H1 (cell line): ENCODE measurements around the gene MRPS15. TPM values are rescaled to one million over a fixed set of nuclear protein-coding genes. Genes with fewer than 3 reads are reported as not detected.

Experiments
- CTCF ChIA-PET: fragments of 300-600 bp; sonication (Branson Sonifier 250); formaldehyde crosslinking; loops from one replicate; lab custom pipeline; 2021; ENCODE audit not compliant: partially characterized antibody; lab: Charles Lee
- POLR2A ChIA-PET: fragments of 300-600 bp; sonication (Branson Sonifier 250); formaldehyde crosslinking; loops from one replicate; lab custom pipeline; 2021; ENCODE audit warnings: inconsistent platforms; ENCODE audit not compliant: partially characterized antibody; lab: Charles Lee
- DNase-seq, 2 experiments: peaks; one replicate each; pipeline versions ENCODE4 v3.0.0 to v3.0.0-alpha.2; 2010 to 2022; ENCODE audit warnings: low spot score in 2 of 2, low read depth in 1 of 2, mixed read lengths in 1 of 2
- FAIRE-seq: peaks from 2 replicates; lab custom pipeline; 2011; peaks lifted over from hg19 to GRCh38; lab: Jason Lieb, UNC
- H2AFZ ChIP-seq: 2 replicates; pipeline ENCODE4 v1.8.1; 2012; ENCODE audit warnings: low read length, inconsistent platforms
- H2AK5ac ChIP-seq: 2 replicates; pipeline ENCODE4 v1.6.1; 2013; ENCODE audit warnings: low read depth, low read length
- H2BK120ac ChIP-seq: replicated peaks from 2 replicates; pipeline ENCODE3; 2013; ENCODE audit warnings: low read depth, low read length, inconsistent platforms
- H2BK12ac ChIP-seq: 2 replicates; pipeline ENCODE4 v1.6.1; 2013; ENCODE audit warnings: low read depth, low read length
- H2BK15ac ChIP-seq: 2 replicates; pipeline ENCODE4 v1.6.1; 2013; ENCODE audit warnings: low read length
- H2BK20ac ChIP-seq: 2 replicates; pipeline ENCODE4 v1.6.1; 2013; ENCODE audit warnings: low read length
- H2BK5ac ChIP-seq: 2 replicates; pipeline ENCODE4 v1.6.1; 2013; ENCODE audit warnings: low read depth, low read length
- H3K14ac ChIP-seq: 2 replicates; pipeline ENCODE4 v1.6.1; 2013; ENCODE audit warnings: inconsistent platforms; ENCODE audit not compliant: insufficient read length
- H3K18ac ChIP-seq: 2 replicates; pipeline ENCODE4 v1.6.1; 2013; ENCODE audit warnings: low read length; ENCODE audit errors: extremely low read depth
- H3K23ac ChIP-seq: 2 replicates; pipeline ENCODE4 v1.6.1; 2013; ENCODE audit warnings: inconsistent platforms; ENCODE audit not compliant: insufficient read length
- H3K23me2 ChIP-seq: 2 replicates; pipeline ENCODE4 v1.6.1; 2013; ENCODE audit warnings: low read depth, low read length
- H3K27ac ChIP-seq: 2 replicates; pipeline ENCODE4 v1.6.1; 2011; ENCODE audit warnings: low read depth, low read length, inconsistent platforms
- H3K27me3 ChIP-seq, 4 experiments: replicated peaks in 1 of 4; 1 replicate in 1 of 4; 2 replicates in 3 of 4; pipeline versions ENCODE4 v1.6.1 to v1.8.1; 2011 to 2013; ENCODE audit warnings: low read length in 3 of 4, mild to moderate bottlenecking in 3 of 4, inconsistent platforms in 2 of 4, mixed read lengths in 2 of 4, moderate library complexity in 1 of 4; ENCODE audit not compliant: control insufficient read depth in 3 of 4, insufficient read depth in 3 of 4; ENCODE audit errors: extremely low read depth in 1 of 4
- H3K36me3 ChIP-seq, 4 experiments: 2 replicates each; pipeline versions ENCODE4 v1.6.1 to v1.8.1; 2011 to 2013; ENCODE audit warnings: mild to moderate bottlenecking in 4 of 4, low read length in 3 of 4, moderate library complexity in 2 of 4, control low read depth in 1 of 4, inconsistent platforms in 1 of 4; ENCODE audit not compliant: insufficient read depth in 4 of 4, control insufficient read depth in 2 of 4
- H3K4ac ChIP-seq: replicated peaks from 2 replicates; pipeline ENCODE3; 2013; ENCODE audit warnings: low read length, low read depth, mixed read lengths, inconsistent platforms; ENCODE audit not compliant: insufficient read length
- H3K4me1 ChIP-seq, 4 experiments: replicated peaks in 1 of 4; 1 replicate in 1 of 4; 2 replicates in 3 of 4; pipeline versions ENCODE4 v1.6.1 to v1.8.1; 2011 to 2013; ENCODE audit warnings: low read length in 3 of 4, inconsistent platforms in 2 of 4, mixed read lengths in 1 of 4; ENCODE audit not compliant: insufficient read depth in 4 of 4, control insufficient read depth in 3 of 4
- H3K4me2 ChIP-seq, 2 experiments: 2 replicates each; pipeline versions ENCODE4 v1.6.1 to v1.8.1; 2011 to 2013; ENCODE audit warnings: low read depth in 2 of 2, low read length in 2 of 2, control low read depth in 1 of 2, inconsistent platforms in 1 of 2, mild to moderate bottlenecking in 1 of 2; ENCODE audit not compliant: insufficient read depth in 1 of 2
- H3K4me3 ChIP-seq, 4 experiments: fragments of 200-600, 300-600 bp in 1 of 4; sonication (generic), shearing (Covaris generic), sonication (Bioruptor Twin) in 1 of 4; 2 replicates each; pipeline versions ENCODE4 v1.5.1 to v1.8.1; 2011 to 2016; ENCODE audit warnings: low read length in 4 of 4, low read depth in 3 of 4, control low read depth in 2 of 4, inconsistent platforms in 2 of 4, mild to moderate bottlenecking in 2 of 4, mixed read lengths in 1 of 4, moderate library complexity in 1 of 4; ENCODE audit not compliant: insufficient read depth in 2 of 4; ENCODE audit errors: extremely low read depth in 1 of 4
- H3K56ac ChIP-seq: replicated peaks from 2 replicates; pipeline ENCODE3; 2013; ENCODE audit warnings: low read depth, mild to moderate bottlenecking, mixed read lengths, low read length, inconsistent platforms; ENCODE audit not compliant: insufficient read length
- H3K79me1 ChIP-seq: 2 replicates; pipeline ENCODE4 v1.6.1; 2013; ENCODE audit warnings: low read depth, low read length, control low read depth
- H3K79me2 ChIP-seq, 2 experiments: 2 replicates each; pipeline versions ENCODE4 v1.6.1 to v1.8.1; 2012 to 2013; ENCODE audit warnings: low read length in 2 of 2, mild to moderate bottlenecking in 2 of 2, inconsistent platforms in 1 of 2; ENCODE audit not compliant: insufficient read depth in 2 of 2, control insufficient read depth in 1 of 2
- H3K9ac ChIP-seq, 4 experiments: replicated peaks in 1 of 4; 1 replicate in 1 of 4; 2 replicates in 3 of 4; pipeline versions ENCODE4 v1.6.1 to v1.8.1; 2011 to 2013; ENCODE audit warnings: low read depth in 3 of 4, low read length in 3 of 4, control low read depth in 2 of 4, mild to moderate bottlenecking in 2 of 4, moderate library complexity in 2 of 4, inconsistent platforms in 1 of 4; ENCODE audit errors: extremely low read depth in 1 of 4
- H3K9me3 ChIP-seq, 2 experiments: 2 replicates each; pipeline versions ENCODE4 v1.6.1 to v1.8.1; 2012 to 2013; ENCODE audit warnings: mild to moderate bottlenecking in 2 of 2, moderate library complexity in 2 of 2, control low read depth in 1 of 2, inconsistent platforms in 1 of 2, low read depth in 1 of 2, low read length in 1 of 2, mixed read lengths in 1 of 2; ENCODE audit not compliant: insufficient read depth in 2 of 2
- H4K20me1 ChIP-seq, 2 experiments: replicated peaks in 1 of 2; 2 replicates each; pipeline versions ENCODE3 to v1.8.1; 2011 to 2013; ENCODE audit warnings: inconsistent platforms in 2 of 2, low read length in 2 of 2, mild to moderate bottlenecking in 1 of 2; ENCODE audit not compliant: insufficient read depth in 2 of 2, control insufficient read depth in 1 of 2
- H4K5ac ChIP-seq: 2 replicates; pipeline ENCODE4 v1.6.1; 2013; ENCODE audit warnings: low read length, low read depth, mixed read lengths, inconsistent platforms; ENCODE audit not compliant: insufficient read length
- H4K8ac ChIP-seq: 2 replicates; pipeline ENCODE4 v1.8.0; 2013; ENCODE audit warnings: mild to moderate bottlenecking, moderate library complexity, low read length, inconsistent platforms; ENCODE audit not compliant: insufficient read depth; ENCODE audit errors: extremely low read depth
- H4K91ac ChIP-seq: replicated peaks from 2 replicates; pipeline ENCODE3; 2013; ENCODE audit warnings: low read length, mixed read lengths, inconsistent platforms; ENCODE audit not compliant: insufficient read length
- CBX8 ChIP-seq: fragments of 300-800, 300-1000 bp; sonication (generic); IDR thresholded peaks from 2 replicates; pipeline ENCODE4 v1.7.1; 2016; ENCODE audit warnings: low read depth, low read length, borderline replicate concordance
- EGR1 ChIP-seq: IDR thresholded peaks from 2 replicates; pipeline ENCODE4 v1.6.1; 2011; ENCODE audit warnings: low read depth, low read length, borderline replicate concordance
- NANOG ChIP-seq: IDR thresholded peaks from 2 replicates; pipeline ENCODE4 v1.6.1; 2011; ENCODE audit warnings: low read length, low read depth, mild to moderate bottlenecking, inconsistent platforms; ENCODE audit not compliant: insufficient read depth, poor library complexity, severe bottlenecking
- POLR2A ChIP-seq, 2 experiments: IDR thresholded peaks; 1 replicate in 1 of 2; 2 replicates in 1 of 2; pipeline ENCODE4 v1.6.1; 2011; ENCODE audit warnings: low read depth in 2 of 2, low read length in 2 of 2, mild to moderate bottlenecking in 2 of 2; ENCODE audit errors: control extremely low read depth in 1 of 2
- SRF ChIP-seq: IDR thresholded peaks from 2 replicates; pipeline ENCODE4 v1.6.1; 2011; ENCODE audit warnings: mild to moderate bottlenecking, low read depth, low read length, moderate library complexity
- TEAD4 ChIP-seq: IDR thresholded peaks from 2 replicates; pipeline ENCODE4 v1.6.1; 2012; ENCODE audit warnings: low read depth, low read length, inconsistent platforms, mixed read lengths
- ZNF274 ChIP-seq: IDR thresholded peaks from 2 replicates; pipeline ENCODE4 v1.7.0; 2012; ENCODE audit warnings: low read length, borderline replicate concordance; ENCODE audit errors: extremely low read depth
- WGBS, 2 experiments: shearing (Covaris generic) in 1 of 2; methylation state at CpG; one replicate each; pipeline versions ENCODE4 v1.1.6 to v1.1.7; 2013 to 2015; ENCODE audit warnings: low lambda C conversion rate in 2 of 2, mixed read lengths in 2 of 2, inconsistent platforms in 1 of 2, low coverage in 1 of 2, missing lambda C conversion rate in 1 of 2; ENCODE audit not compliant: insufficient replicate concordance in 2 of 2, insufficient coverage in 1 of 2, insufficient read length in 1 of 2; ENCODE audit errors: extremely low coverage in 1 of 2, missing lambda C conversion rate in 1 of 2; 5-methylcytosine and 5-hydroxymethylcytosine counted together
- polyA plus RNA-seq, 7 experiments: library from polyadenylated mRNA; depleted of rRNA in 3 of 7; stranded (reverse) in 5 of 7; unstranded in 2 of 7; fragments of >200 nt in 5 of 7; fragments of 200-250 nt in 2 of 7; gene quantifications; 1 replicate in 5 of 7; 2 replicates in 1 of 7; 4 replicates in 1 of 7; pipeline versions ENCODE4 v1.2.1 to v1.2.3, GENCODE V29; 2011 to 2013; ENCODE audit warnings: missing spikeins in 2 of 7, mixed read lengths in 2 of 7
- total RNA-seq: library from RNA; stranded (reverse); fragmentation: NEBNext Ultra II Directional; extraction: Animal tissue kit (Norgen Biotek cat#: 25700); gene quantifications from 2 replicates; pipeline ENCODE4 v1.2.1, GENCODE V29; 2021
- TF ChIP-seq, protein P1 (sequence below), 3 experiments: IDR thresholded peaks; 1 replicate in 2 of 3; 2 replicates in 1 of 3; pipeline versions ENCODE4 v1.5.1 to v1.6.1; 2011; ENCODE audit warnings: low read length in 3 of 3, mild to moderate bottlenecking in 3 of 3, inconsistent platforms in 2 of 3, low read depth in 1 of 3, moderate library complexity in 1 of 3; ENCODE audit not compliant: insufficient read depth in 1 of 3; ENCODE audit errors: control extremely low read depth in 1 of 3

Gene MRPS15
- total and polyA plus RNA-seq, 2 of the 8 experiments (the other 6 are each of a cell fraction or from before 2014, with no cell fraction given): 53.6 to 129 TPM

DNA sequence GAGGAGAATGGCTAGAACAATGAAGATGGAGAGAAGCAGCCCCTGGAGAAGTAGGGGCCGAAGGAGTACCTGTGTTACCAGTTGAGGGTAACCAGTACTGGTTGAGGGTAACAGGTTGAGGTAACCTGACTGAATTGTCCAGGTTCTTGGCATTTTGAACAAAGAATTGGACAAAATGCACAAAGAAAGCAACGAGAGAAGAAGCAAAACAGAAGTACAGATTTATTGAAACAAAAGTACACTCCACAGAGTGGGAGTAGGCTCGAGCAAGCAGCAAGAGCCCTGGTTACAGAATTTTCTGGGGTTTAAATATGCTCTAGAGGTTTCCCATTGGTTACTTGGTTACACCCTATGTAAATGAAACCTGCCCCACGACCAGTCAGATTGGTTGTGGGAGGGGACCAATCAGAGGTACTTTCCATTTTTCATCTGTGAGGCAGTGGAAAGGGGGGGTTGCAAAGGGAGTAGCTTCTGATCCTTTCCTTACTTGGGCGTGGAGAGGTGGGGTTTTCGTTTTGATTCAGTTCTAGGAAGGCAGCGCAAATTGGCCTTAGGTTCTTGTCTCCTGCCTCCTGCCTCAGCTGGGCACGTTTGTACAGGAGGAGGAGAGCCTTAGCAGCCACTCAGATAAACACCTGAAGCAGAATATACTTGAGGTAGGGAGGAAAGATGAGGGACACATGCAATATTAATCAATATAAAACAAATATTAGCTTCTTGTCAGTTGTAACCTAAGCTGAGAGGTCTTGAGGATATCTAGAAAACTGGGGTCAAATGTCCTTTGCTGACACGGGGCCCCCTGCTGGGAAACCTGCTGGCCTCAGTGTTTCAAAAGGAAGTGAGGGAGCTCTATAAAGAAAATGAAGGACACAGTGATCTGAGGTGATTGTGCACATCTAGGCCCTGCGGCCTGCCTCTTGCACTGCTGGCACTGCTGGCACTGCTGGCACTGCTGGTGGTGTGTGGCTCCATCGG lies 52.2 kb downstream of the MRPS15 start:
- Histone ChIP-seq H4K5ac (no peak overlapping the region), H3K23me2 (no peaks in the 10 kb centered on the region), H3K9me3 (no peaks in the 10 kb centered on the region), H3K79me2 (no peaks in the 10 kb centered on the region), H2BK15ac (no peak overlapping the region), H3K27ac (no peak overlapping the region; the same call in 1 of the 2 replicates), H3K27me3 (no peaks in the 10 kb centered on the region), H3K56ac (no peak overlapping the region), H3K4me1 (peaks cover 0 to 3% (median 0%) of the 10 kb centered on the region in 4 experiments; a peak in 1 of 7 replicates), H2BK120ac (no peak overlapping the region), H2AK5ac (no peak overlapping the region), H3K79me1 (no peaks in the 10 kb centered on the region; the same call in 1 of the 2 replicates), H3K4ac (no peak overlapping the region), H2BK12ac (no peak overlapping the region), H3K23ac (no peak overlapping the region), H3K18ac (no peak overlapping the region), H4K91ac (no peak overlapping the region), H3K4me2 (no peak overlapping the region), H3K36me3 (peaks cover 0 to 2% (median 0%) of the 10 kb centered on the region in 4 experiments; a peak in 3 of 8 replicates), H3K9ac (no peak overlapping the region), H2BK5ac (no peak overlapping the region), H2AFZ (no peak overlapping the region), H4K20me1 (no peaks in the 10 kb centered on the region), H3K14ac (no peak overlapping the region), H3K4me3 (no peak overlapping the region), H4K8ac (no peak overlapping the region), H2BK20ac (no peak overlapping the region; the same call in 1 of the 2 replicates)
- no peak for DNase-seq
- ChIA-PET POLR2A (interaction anchor here (0.6 to 2.3 kb wide), 9 partner anchors 10 to 483 kb away, joined by 3 to 8 read pairs (median 4); partner anchors contain the start of gene LSM10), CTCF (interaction anchor here (0.5 to 4.7 kb wide), 8 partner anchors 11 to 1533 kb away, joined by 3 to 24 read pairs (median 4); no protein-coding TSS in a partner anchor)
- 80% methylated on average over 11 of the region's 11 CpGs; no CpG with 5 or more reads in 1 of the 2 experiments for WGBS, 2 experiments
- FAIRE-seq: no peak
- TF ChIP-seq NANOG (no peak), POLR2A (IDR thresholded peaks at IDR 0.05; ENCODE audit: control extremely low read depth in 1 of 2, low read depth in 2 of 2, low read length in 2 of 2) (0 out of 3 replicates have a peak, but pooled peaks of 1 of the 2 experiments have one; percentile 17), ZNF274 (no peak), CBX8 (no peak), TEAD4 (no peak), SRF (peak; percentile 70), EGR1 (no peak)
- TF ChIP-seq, protein P1, sequence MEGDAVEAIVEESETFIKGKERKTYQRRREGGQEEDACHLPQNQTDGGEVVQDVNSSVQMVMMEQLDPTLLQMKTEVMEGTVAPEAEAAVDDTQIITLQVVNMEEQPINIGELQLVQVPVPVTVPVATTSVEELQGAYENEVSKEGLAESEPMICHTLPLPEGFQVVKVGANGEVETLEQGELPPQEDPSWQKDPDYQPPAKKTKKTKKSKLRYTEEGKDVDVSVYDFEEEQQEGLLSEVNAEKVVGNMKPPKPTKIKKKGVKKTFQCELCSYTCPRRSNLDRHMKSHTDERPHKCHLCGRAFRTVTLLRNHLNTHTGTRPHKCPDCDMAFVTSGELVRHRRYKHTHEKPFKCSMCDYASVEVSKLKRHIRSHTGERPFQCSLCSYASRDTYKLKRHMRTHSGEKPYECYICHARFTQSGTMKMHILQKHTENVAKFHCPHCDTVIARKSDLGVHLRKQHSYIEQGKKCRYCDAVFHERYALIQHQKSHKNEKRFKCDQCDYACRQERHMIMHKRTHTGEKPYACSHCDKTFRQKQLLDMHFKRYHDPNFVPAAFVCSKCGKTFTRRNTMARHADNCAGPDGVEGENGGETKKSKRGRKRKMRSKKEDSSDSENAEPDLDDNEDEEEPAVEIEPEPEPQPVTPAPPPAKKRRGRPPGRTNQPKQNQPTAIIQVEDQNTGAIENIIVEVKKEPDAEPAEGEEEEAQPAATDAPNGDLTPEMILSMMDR (IDR thresholded peaks at IDR 0.05; ENCODE audit: control extremely low read depth in 1 of 3, insufficient read depth in 1 of 3, low read depth in 1 of 3, low read length in 3 of 3): no peak
